SJSA1 (cell line): ENCODE data around the gene PTPRG. TPM values are rescaled to one million over a fixed set of nuclear protein-coding genes. Genes with fewer than 3 reads are reported as not detected.

Source experiments
- DNase-seq, 2 experiments: peaks; one replicate each; pipeline ENCODE4 v3.0.0-alpha.2; 2015 to 2020; ENCODE audit warnings: low spot score in 2 of 2, low read depth in 1 of 2
- H3K27ac ChIP-seq: fragments of 250-450 bp; sonication (Bioruptor Pico); 2 replicates; pipeline ENCODE4 v1.5.1; 2020; ENCODE audit warnings: mild to moderate bottlenecking, moderate library complexity
- H3K27me3 ChIP-seq: fragments of 250-450 bp; sonication (Bioruptor Pico); replicated peaks from 2 replicates; pipeline ENCODE4 v1.5.1; 2020; ENCODE audit warnings: mild to moderate bottlenecking, moderate library complexity
- H3K36me3 ChIP-seq: fragments of 250-450 bp; sonication (Bioruptor Pico); 2 replicates; pipeline ENCODE4 v1.5.1; 2020; ENCODE audit warnings: mild to moderate bottlenecking
- H3K4me1 ChIP-seq: fragments of 250-450 bp; sonication (Bioruptor Pico); replicated peaks from 2 replicates; pipeline ENCODE4 v1.6.1; 2021; ENCODE audit warnings: mild to moderate bottlenecking
- H3K4me3 ChIP-seq: fragments of 250-450 bp; sonication (Bioruptor Pico); 2 replicates; pipeline ENCODE4 v1.5.1; 2020; ENCODE audit warnings: mild to moderate bottlenecking
- H3K9me3 ChIP-seq: fragments of 250-450 bp; sonication (Bioruptor Pico); replicated peaks from 2 replicates; pipeline ENCODE4 v1.5.1; 2020; ENCODE audit warnings: mild to moderate bottlenecking
- total RNA-seq: library from RNA; depleted of rRNA; stranded (reverse); fragments of >200 nt; shearing (Covaris generic); gene quantifications from 2 replicates; pipeline ENCODE4 v1.2.3, GENCODE V29; 2014

The PTPRG gene
- total RNA-seq, 1 experiment from 2014 or later = 18.5 TPM

GRCh38 chr3:61978460-61979419 lies 417.4 kb downstream of the PTPRG start:
- no peak for DNase-seq
- no peak overlapping the region for H3K27ac ChIP-seq
- no peaks in the 10 kb centered on the region for H3K9me3 ChIP-seq
- no peaks in the 10 kb centered on the region for H3K36me3 ChIP-seq
- no peaks in the 10 kb centered on the region for H3K27me3 ChIP-seq
- no peak overlapping the region for H3K4me3 ChIP-seq
- H3K4me1 ChIP-seq = no peaks in the 10 kb centered on the region; the same call in 1 of the 2 replicates

GRCh38 chr3:61979638-61980037 lies 418.3 kb downstream of the PTPRG start:
- Histone ChIP-seq H3K4me3 (no peak overlapping the region), H3K27ac (no peak overlapping the region), H3K9me3 (no peaks in the 10 kb centered on the region), H3K4me1 (peaks cover under 1% of the 10 kb centered on the region; the same call in 1 of the 2 replicates), H3K27me3 (no peaks in the 10 kb centered on the region), H3K36me3 (no peaks in the 10 kb centered on the region)
- no peak for DNase-seq

DNA sequence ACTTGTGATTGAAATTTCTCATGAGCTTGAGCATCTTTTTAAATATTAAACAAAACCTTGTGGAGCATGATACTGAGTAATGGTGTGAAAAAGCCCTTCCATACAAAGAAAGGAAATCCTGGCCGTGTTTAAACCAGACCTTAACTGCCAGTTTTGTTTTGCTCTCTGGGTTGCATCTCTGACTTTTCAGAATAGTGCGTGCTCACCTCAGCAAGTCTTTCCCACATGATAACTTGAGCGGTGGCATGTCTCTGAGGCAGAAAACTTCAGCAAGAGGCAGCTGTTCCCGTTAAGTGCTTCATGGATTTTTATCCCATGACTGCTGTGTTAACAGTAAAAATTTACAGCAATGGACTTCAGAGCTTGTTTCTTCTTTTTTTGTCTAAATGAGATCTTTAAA lies 418.7 kb downstream of the PTPRG start:
- H3K9me3 ChIP-seq = no peaks in the 10 kb centered on the region
- H3K4me1 ChIP-seq = peaks cover 5% of the 10 kb centered on the region
- H3K4me3 ChIP-seq = no peak overlapping the region
- no peaks in the 10 kb centered on the region for H3K27me3 ChIP-seq
- DNase-seq = no peak
- H3K27ac ChIP-seq = no peak overlapping the region
- no peaks in the 10 kb centered on the region for H3K36me3 ChIP-seq

GRCh38 chr3:61981060-61981459 lies 419.7 kb downstream of the PTPRG start:
- no peak overlapping the region for H3K4me3 ChIP-seq
- H3K27ac ChIP-seq = no peak overlapping the region
- no peak for DNase-seq
- peaks cover 9% of the 10 kb centered on the region for H3K4me1 ChIP-seq
- H3K36me3 ChIP-seq = no peaks in the 10 kb centered on the region
- H3K27me3 ChIP-seq = no peaks in the 10 kb centered on the region
- H3K9me3 ChIP-seq = no peaks in the 10 kb centered on the region

GRCh38 chr3:61983479-61983878 lies 422.1 kb downstream of the PTPRG start:
- Histone ChIP-seq H3K27me3 (no peaks in the 10 kb centered on the region), H3K4me3 (no peak overlapping the region), H3K4me1 (peaks cover 9% of the 10 kb centered on the region), H3K36me3 (no peaks in the 10 kb centered on the region), H3K27ac (no peak overlapping the region), H3K9me3 (no peaks in the 10 kb centered on the region)
- no peak for DNase-seq

DNA sequence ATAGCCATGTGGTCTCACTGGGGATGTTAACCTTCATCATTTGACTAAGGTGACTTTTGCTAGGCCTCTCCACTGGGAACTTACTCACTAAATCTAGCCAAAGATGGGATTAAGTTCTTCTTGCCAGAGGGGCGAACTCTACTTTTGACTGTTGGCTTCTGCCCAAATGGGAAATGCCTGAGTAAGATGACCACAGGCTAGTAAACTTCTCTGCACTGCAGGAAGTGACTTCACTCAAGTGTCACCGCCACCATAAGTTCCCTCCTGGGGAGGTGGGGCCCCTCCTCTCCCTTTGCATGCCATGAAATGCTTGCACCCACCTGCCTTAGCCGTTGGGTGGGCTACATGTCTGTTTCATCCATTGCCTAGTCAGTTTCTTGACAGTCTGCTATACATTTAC lies 423.6 kb downstream of the PTPRG start:
- H3K27ac ChIP-seq = no peak overlapping the region
- DNase-seq = peak in 1 of 2 experiments; percentile 9
- peaks cover 9% of the 10 kb centered on the region for H3K4me1 ChIP-seq
- no peak overlapping the region for H3K4me3 ChIP-seq
- H3K27me3 ChIP-seq = no peaks in the 10 kb centered on the region
- no peaks in the 10 kb centered on the region for H3K36me3 ChIP-seq
- no peaks in the 10 kb centered on the region for H3K9me3 ChIP-seq

DNA sequence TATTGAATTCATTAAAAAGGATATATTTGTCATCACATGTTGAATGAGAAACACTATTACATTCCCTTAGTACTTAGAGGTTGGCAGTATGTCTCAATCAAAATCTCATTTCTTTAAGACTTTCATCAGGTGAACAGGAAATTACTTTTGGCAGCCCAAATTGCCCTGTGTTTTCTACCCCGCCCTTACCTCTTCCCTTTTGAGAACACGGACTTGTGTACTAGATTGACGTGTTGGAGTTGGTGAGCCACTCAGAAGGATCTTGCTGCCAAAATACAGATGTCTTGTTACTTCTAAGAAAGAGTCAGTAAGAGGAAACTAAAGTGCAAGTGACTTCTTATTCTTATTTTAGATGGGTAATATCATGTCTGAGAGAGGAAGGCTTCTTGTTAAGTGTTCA lies 425.1 kb downstream of the PTPRG start:
- peaks cover 9% of the 10 kb centered on the region for H3K4me1 ChIP-seq
- H3K27me3 ChIP-seq = no peaks in the 10 kb centered on the region
- no peak for DNase-seq
- no peaks in the 10 kb centered on the region for H3K36me3 ChIP-seq
- H3K27ac ChIP-seq = no peak overlapping the region
- H3K9me3 ChIP-seq = no peaks in the 10 kb centered on the region
- no peak overlapping the region for H3K4me3 ChIP-seq

DNA sequence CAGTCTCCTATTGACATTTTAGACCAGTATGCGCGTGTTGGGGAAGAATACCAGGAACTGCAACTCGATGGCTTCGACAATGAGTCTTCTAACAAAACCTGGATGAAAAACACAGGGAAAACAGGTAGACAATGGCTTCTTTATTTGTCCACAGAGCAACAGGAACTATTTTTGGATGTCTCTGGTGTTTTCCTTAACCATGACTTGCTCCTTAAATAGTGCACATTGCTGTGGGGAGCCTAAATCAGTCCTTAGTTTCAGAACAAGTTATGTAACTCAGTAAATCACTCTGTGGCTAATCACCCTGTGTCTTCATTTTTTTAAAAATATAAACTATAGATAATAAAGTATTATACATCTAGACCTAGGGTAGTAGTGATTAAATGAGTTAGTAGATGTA lies 428.3 kb downstream of the PTPRG start:
- peaks cover 8% of the 10 kb centered on the region for H3K4me1 ChIP-seq
- DNase-seq = no peak
- H3K36me3 ChIP-seq = no peaks in the 10 kb centered on the region
- no peak overlapping the region for H3K27ac ChIP-seq
- no peaks in the 10 kb centered on the region for H3K27me3 ChIP-seq
- no peak overlapping the region for H3K4me3 ChIP-seq
- H3K9me3 ChIP-seq = no peaks in the 10 kb centered on the region

GRCh38 chr3:61990327-61991027 lies 429.1 kb downstream of the PTPRG start:
- Histone ChIP-seq H3K27me3 (no peaks in the 10 kb centered on the region), H3K27ac (no peak overlapping the region), H3K4me3 (no peak overlapping the region), H3K9me3 (no peaks in the 10 kb centered on the region), H3K4me1 (no peaks in the 10 kb centered on the region; the same call in 1 of the 2 replicates), H3K36me3 (no peaks in the 10 kb centered on the region)
- DNase-seq = no peak

DNA sequence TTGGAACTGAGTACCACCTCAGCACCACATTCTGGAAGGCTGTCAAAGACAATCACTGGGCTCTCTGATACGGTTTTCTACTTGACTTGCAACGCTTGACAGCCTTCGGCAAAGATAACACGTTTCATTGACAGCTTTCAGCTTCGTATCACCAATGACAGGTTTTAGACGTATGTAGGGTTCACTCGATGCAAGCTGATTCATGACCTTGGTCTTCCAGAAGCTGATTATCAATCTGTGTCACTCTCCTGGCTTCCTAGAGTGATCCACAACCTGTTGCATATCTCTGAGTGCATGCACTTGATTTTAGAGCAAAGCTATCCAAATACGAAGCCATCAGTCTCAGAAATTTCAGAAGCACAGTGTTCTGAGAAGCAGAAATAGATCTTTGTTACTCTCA lies 430.3 kb downstream of the PTPRG start:
- no peak for DNase-seq
- Histone ChIP-seq H3K36me3 (no peaks in the 10 kb centered on the region), H3K27me3 (no peaks in the 10 kb centered on the region), H3K4me1 (no peaks in the 10 kb centered on the region), H3K9me3 (no peaks in the 10 kb centered on the region), H3K27ac (no peak overlapping the region), H3K4me3 (no peak overlapping the region)

DNA sequence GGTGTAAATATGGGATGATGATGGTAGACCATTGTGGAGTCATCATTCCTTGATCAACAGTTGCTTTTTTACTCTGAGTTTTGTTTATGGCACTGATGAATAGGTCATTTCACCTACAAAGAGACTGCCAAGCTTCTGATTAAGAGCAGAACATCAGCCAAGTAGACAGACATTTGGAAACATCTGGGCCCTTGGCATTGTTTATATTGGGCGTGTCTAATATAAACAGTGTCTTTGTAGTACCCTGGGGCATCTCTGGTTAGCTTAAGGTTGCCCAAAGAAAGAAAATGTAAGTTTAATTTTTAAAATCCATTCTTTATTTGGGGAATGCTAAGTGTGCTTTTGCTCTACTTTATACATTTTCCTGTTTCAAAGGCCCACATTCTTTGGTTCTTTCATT lies 435.0 kb downstream of the PTPRG start:
- H3K27ac ChIP-seq = no peak overlapping the region

GRCh38 chr3:61997101-61997500 lies 435.7 kb downstream of the PTPRG start:
- no peak overlapping the region for H3K4me3 ChIP-seq
- H3K9me3 ChIP-seq = no peaks in the 10 kb centered on the region
- no peaks in the 10 kb centered on the region for H3K27me3 ChIP-seq
- no peaks in the 10 kb centered on the region for H3K36me3 ChIP-seq
- no peaks in the 10 kb centered on the region for H3K4me1 ChIP-seq
- no peak for DNase-seq
- H3K27ac ChIP-seq = no peak overlapping the region

More for the DNA sequence above, 435.0 kb downstream of the PTPRG start:
- DNase-seq = no peak
- H3K4me3 ChIP-seq = no peak overlapping the region
- H3K27me3 ChIP-seq = no peaks in the 10 kb centered on the region
- no peaks in the 10 kb centered on the region for H3K36me3 ChIP-seq
- no peaks in the 10 kb centered on the region for H3K4me1 ChIP-seq
- H3K9me3 ChIP-seq = no peaks in the 10 kb centered on the region

DNA sequence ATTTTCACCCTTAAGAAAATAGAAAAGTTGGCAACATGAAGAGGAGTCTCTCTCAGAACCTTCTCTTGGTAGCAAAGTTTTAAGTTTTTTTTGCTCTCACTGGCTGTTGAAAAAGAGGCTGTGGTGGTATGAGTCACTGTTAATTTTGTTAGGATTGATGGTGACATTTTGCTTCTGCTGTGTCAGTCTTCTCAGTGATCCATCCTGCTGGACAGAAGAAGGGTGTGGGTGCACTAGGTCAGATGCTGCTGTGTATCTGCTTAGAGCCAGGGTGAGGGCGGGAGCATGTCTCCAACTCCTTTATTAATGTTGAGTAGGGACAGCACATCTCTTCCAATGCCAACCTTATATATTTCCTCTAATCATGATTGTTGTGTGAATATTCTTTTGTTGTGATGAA lies 442.5 kb downstream of the PTPRG start:
- Histone ChIP-seq H3K27me3 (no peaks in the 10 kb centered on the region), H3K4me1 (no peaks in the 10 kb centered on the region), H3K4me3 (no peak overlapping the region), H3K9me3 (no peaks in the 10 kb centered on the region), H3K36me3 (no peaks in the 10 kb centered on the region), H3K27ac (no peak overlapping the region)
- DNase-seq = no peak

- Histone ChIP-seq H3K36me3 (no peaks in the 10 kb centered on the region), H3K9me3 (no peaks in the 10 kb centered on the region), H3K4me3 (no peak overlapping the region), H3K27ac (no peak overlapping the region), H3K27me3 (no peaks in the 10 kb centered on the region), H3K4me1 (no peaks in the 10 kb centered on the region)
- DNase-seq = no peak
Observed at GRCh38 chr3:62007036-62007435, 445.7 kb downstream of the PTPRG start.
